PFSK-1 (cell line): Measurements from ENCODE around the gene ADRM1.

Experiments used
- POLR2AphosphoS5 ChIP-seq: IDR thresholded peaks from 2 replicates; pipeline ENCODE4 v1.6.1; 2012; ENCODE audit warnings: low read depth, mild to moderate bottlenecking, control low read depth, low read length, moderate library complexity
- REST ChIP-seq, 2 experiments: IDR thresholded peaks; 2 replicates each; pipeline versions ENCODE4 v1.6.1 to v1.8.0; 2011 to 2012; ENCODE audit warnings: low read depth in 2 of 2, low read length in 2 of 2, control low read depth in 1 of 2, inconsistent platforms in 1 of 2, mild to moderate bottlenecking in 1 of 2, moderate library complexity in 1 of 2; ENCODE audit not compliant: insufficient read depth in 1 of 2
- SIN3A ChIP-seq: IDR thresholded peaks from 2 replicates; pipeline ENCODE4 v1.6.1; 2012; ENCODE audit warnings: mild to moderate bottlenecking, low read length, moderate library complexity, borderline replicate concordance; ENCODE audit not compliant: insufficient read depth
- TAF1 ChIP-seq: IDR thresholded peaks from 2 replicates; pipeline ENCODE4 v1.6.1; 2012; ENCODE audit warnings: low read length, control low read depth, borderline replicate concordance; ENCODE audit not compliant: insufficient read depth

DNA sequence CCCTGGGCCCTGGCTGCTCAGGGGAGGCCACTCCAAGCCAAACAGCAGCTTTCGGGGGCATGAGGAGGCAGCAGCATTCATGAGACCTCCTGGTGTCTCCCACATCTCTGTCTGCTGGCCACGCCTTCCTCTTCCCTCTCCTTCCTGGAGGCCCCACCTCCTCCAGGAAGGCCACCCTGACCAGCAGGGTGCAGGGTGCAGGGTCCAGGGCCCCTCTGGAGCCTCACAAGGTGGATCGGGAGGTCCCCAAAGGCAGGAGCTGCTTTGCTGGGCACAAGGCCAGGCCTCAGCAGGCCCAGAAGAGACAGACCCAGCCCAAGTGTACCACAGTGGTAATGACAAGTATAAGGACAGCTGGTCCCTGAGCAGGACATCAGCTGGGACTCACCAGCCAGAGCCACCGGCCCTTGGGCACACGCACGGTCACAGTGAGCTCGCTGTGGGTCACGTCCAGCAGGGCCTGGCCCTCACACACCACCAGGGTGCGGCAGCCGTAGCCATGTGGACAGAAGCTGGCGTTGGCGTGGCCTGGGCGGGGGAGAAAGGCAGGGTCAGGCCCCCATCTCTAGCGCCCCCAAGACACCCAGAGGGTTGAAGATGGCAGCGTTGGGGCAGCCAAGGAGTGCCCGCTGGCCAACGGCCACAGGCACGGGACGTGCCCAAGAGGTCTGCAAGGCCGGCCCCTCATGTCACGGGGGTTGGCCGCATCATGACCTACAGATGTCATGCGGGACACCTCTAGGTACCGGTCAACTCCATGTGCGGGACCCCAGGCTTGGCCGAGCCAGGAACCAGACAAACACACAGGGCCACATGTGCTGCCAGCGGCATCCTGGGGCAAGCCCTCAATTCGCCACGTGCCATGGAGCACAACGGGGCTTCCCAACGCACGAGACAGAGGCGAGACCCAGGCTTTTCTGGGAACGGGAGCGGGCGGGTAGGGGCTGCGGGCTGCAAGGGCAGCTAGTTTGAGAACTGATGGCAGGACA is 26.9 kb downstream of the ADRM1 start:
- TF ChIP-seq SIN3A (no peak), POLR2AphosphoS5 (no peak), TAF1 (no peak), REST (IDR thresholded peaks at IDR 0.05; ENCODE audit: insufficient read depth in 1 of 2, low read depth in 2 of 2, low read length in 2 of 2) (no peak)
